Skeletal muscle tissue (tissue), 4 donors: ENCODE measurements around the gene TRIM17. TPM values are rescaled to one million over a fixed set of nuclear protein-coding genes. Genes with fewer than 3 reads are reported as not detected.

ENCODE experiments used
- H3K27ac ChIP-seq: one replicate; pipeline ENCODE4 v1.7.0; 2013; ENCODE audit warnings: mild to moderate bottlenecking, low read depth, low read length, inconsistent platforms
- H3K27me3 ChIP-seq, 3 donors: one replicate each; pipeline ENCODE4 v1.7.0; 2013; ENCODE audit warnings: low read length in 3 of 3; ENCODE audit not compliant: control insufficient read depth in 3 of 3, insufficient read depth in 3 of 3
- H3K36me3 ChIP-seq, 3 donors: one replicate each; pipeline ENCODE4 v1.7.0; 2013; ENCODE audit warnings: low read length in 3 of 3; ENCODE audit not compliant: control insufficient read depth in 3 of 3, insufficient read depth in 3 of 3
- H3K4me1 ChIP-seq, 3 donors: one replicate each; pipeline ENCODE4 v1.7.0; 2013; ENCODE audit warnings: low read length in 3 of 3, mild to moderate bottlenecking in 3 of 3; ENCODE audit not compliant: control insufficient read depth in 3 of 3, insufficient read depth in 3 of 3
- H3K4me3 ChIP-seq, 3 donors: one replicate each; pipeline ENCODE4 v1.7.0; 2013; ENCODE audit warnings: low read length in 3 of 3
- H3K9ac ChIP-seq, 3 donors: one replicate each; pipeline ENCODE4 v1.7.0; 2013; ENCODE audit warnings: low read length in 3 of 3, mild to moderate bottlenecking in 3 of 3, moderate library complexity in 2 of 3, low read depth in 1 of 3
- H3K9me3 ChIP-seq, 3 donors: one replicate each; pipeline ENCODE4 v1.7.0; 2013; ENCODE audit warnings: low read length in 3 of 3; ENCODE audit not compliant: control insufficient read depth in 3 of 3
- total RNA-seq: library from RNA; depleted of rRNA; stranded (reverse); fragments of >200 nt; gene quantifications from one replicate; pipeline ENCODE4 v1.2.3, GENCODE V29; 2014
- donor health status: Osteomylitis.

Gene TRIM17
- total RNA-seq, 1 donor from 2014 or later: 0.52 TPM

- no peaks in the 10 kb centered on the region for H3K36me3 ChIP-seq
- H3K4me3 ChIP-seq: no peak overlapping the region
- H3K4me1 ChIP-seq: peaks cover 3 to 5% (median 3%) of the 10 kb centered on the region in 3 donors
- H3K9ac ChIP-seq: no peak overlapping the region
- no peaks in the 10 kb centered on the region for H3K9me3 ChIP-seq
- H3K27me3 ChIP-seq: peaks cover 13 to 30% (median 19%) of the 10 kb centered on the region in 3 donors
- no peak overlapping the region for H3K27ac ChIP-seq
Observed at GRCh38 chr1:228452194-228453021, 35.7 kb upstream of the TRIM17 start.

GRCh38 chr1:228450200-228450599 is 33.5 kb upstream of the TRIM17 start:
- Histone ChIP-seq H3K36me3 (no peaks in the 10 kb centered on the region), H3K27me3 (peaks cover 22 to 28% (median 24%) of the 10 kb centered on the region in 3 donors), H3K27ac (no peak overlapping the region), H3K4me1 (peaks cover 4 to 11% (median 5%) of the 10 kb centered on the region in 3 donors), H3K9me3 (no peaks in the 10 kb centered on the region), H3K4me3 (no peak overlapping the region), H3K9ac (no peak overlapping the region)

GRCh38 chr1:228448372-228448771 is 31.7 kb upstream of the TRIM17 start:
- Histone ChIP-seq H3K9me3 (no peaks in the 10 kb centered on the region), H3K4me1 (peaks cover 4 to 12% (median 5%) of the 10 kb centered on the region in 3 donors), H3K9ac (no peak overlapping the region), H3K27ac (no peak overlapping the region), H3K27me3 (peaks cover 37 to 41% (median 38%) of the 10 kb centered on the region in 3 donors), H3K4me3 (no peak overlapping the region), H3K36me3 (no peaks in the 10 kb centered on the region)

GRCh38 chr1:228446852-228447251 is 30.2 kb upstream of the TRIM17 start:
- no peak overlapping the region for H3K27ac ChIP-seq
- H3K9ac ChIP-seq: no peak overlapping the region
- H3K36me3 ChIP-seq: no peaks in the 10 kb centered on the region
- H3K4me1 ChIP-seq: peaks cover 4 to 12% (median 5%) of the 10 kb centered on the region in 3 donors
- H3K9me3 ChIP-seq: no peaks in the 10 kb centered on the region
- peaks cover 41 to 45% (median 42%) of the 10 kb centered on the region in 3 donors for H3K27me3 ChIP-seq
- H3K4me3 ChIP-seq: no peak overlapping the region

GRCh38 chr1:228445843-228446650 is 29.4 kb upstream of the TRIM17 start:
- Histone ChIP-seq H3K4me3 (peak overlapping the region; percentile 29 to 49 (median 35)), H3K36me3 (no peaks in the 10 kb centered on the region), H3K27me3 (peaks cover 47 to 50% (median 47%) of the 10 kb centered on the region in 3 donors), H3K4me1 (peaks cover 4 to 12% (median 5%) of the 10 kb centered on the region in 3 donors), H3K9ac (peak overlapping the region in 1 of 3 donors; percentile 33), H3K27ac (no peak overlapping the region), H3K9me3 (no peaks in the 10 kb centered on the region)

- peak overlapping the region in 1 of 3 donors; percentile 33 for H3K9ac ChIP-seq
- H3K4me1 ChIP-seq: peaks cover 4 to 12% (median 5%) of the 10 kb centered on the region in 3 donors
- H3K27me3 ChIP-seq: peaks cover 47 to 54% (median 49%) of the 10 kb centered on the region in 3 donors
- no peak overlapping the region for H3K27ac ChIP-seq
- no peaks in the 10 kb centered on the region for H3K36me3 ChIP-seq
- H3K4me3 ChIP-seq: peak overlapping the region in 2 of 3 donors; percentile 29 to 35
- no peaks in the 10 kb centered on the region for H3K9me3 ChIP-seq
Observed at GRCh38 chr1:228445490-228445842, 28.8 kb upstream of the TRIM17 start.

- no peak overlapping the region for H3K9ac ChIP-seq
- H3K4me1 ChIP-seq: peaks cover 4 to 12% (median 5%) of the 10 kb centered on the region in 3 donors
- H3K4me3 ChIP-seq: no peak overlapping the region
- peaks cover 45 to 69% (median 56%) of the 10 kb centered on the region in 3 donors for H3K27me3 ChIP-seq
- no peaks in the 10 kb centered on the region for H3K36me3 ChIP-seq
- H3K27ac ChIP-seq: no peak overlapping the region
- no peaks in the 10 kb centered on the region for H3K9me3 ChIP-seq
Observed at GRCh38 chr1:228443395-228443794, 26.7 kb upstream of the TRIM17 start.

- peaks cover 37 to 70% (median 54%) of the 10 kb centered on the region in 3 donors for H3K27me3 ChIP-seq
- peaks cover 4 to 8% (median 4%) of the 10 kb centered on the region in 3 donors for H3K4me1 ChIP-seq
- no peak overlapping the region for H3K9ac ChIP-seq
- H3K36me3 ChIP-seq: no peaks in the 10 kb centered on the region
- no peaks in the 10 kb centered on the region for H3K9me3 ChIP-seq
- H3K4me3 ChIP-seq: no peak overlapping the region
- no peak overlapping the region for H3K27ac ChIP-seq
Observed at GRCh38 chr1:228440761-228441500, 24.3 kb upstream of the TRIM17 start.

- Histone ChIP-seq H3K4me1 (no peaks in the 10 kb centered on the region), H3K9me3 (no peaks in the 10 kb centered on the region), H3K4me3 (no peak overlapping the region), H3K27ac (no peak overlapping the region), H3K27me3 (peaks cover 18 to 49% (median 30%) of the 10 kb centered on the region in 3 donors), H3K9ac (no peak overlapping the region), H3K36me3 (no peaks in the 10 kb centered on the region)
Observed at GRCh38 chr1:228438266-228438665, 21.6 kb upstream of the TRIM17 start.
